Neural progenitor cell (in vitro differentiated cells): Measurements from ENCODE around the gene TRIO.

ENCODE experiments used
- CTCF ChIP-seq: fragments of 200-600 bp; sonication (generic); IDR thresholded peaks from 2 replicates; pipeline ENCODE4 v1.5.1; 2017; ENCODE audit warnings: antibody characterized with exemption, mild to moderate bottlenecking
- EZH2 ChIP-seq: fragments of 200-600 bp; sonication (generic); IDR thresholded peaks from 2 replicates; pipeline ENCODE4 v1.6.1; 2017; ENCODE audit warnings: antibody characterized with exemption, mild to moderate bottlenecking, moderate library complexity

- TF ChIP-seq CTCF (no peak), EZH2 (no peak)
These were observed 412.9 kb downstream of the TRIO start for GRCh38 chr5:14556015-14556414.
